GM23338 (cell line): Measurements from ENCODE around the gene TBL1XR1.

Experiments
- CREB1 ChIP-seq: fragments of 250-450 bp; sonication (Bioruptor Pico); IDR thresholded peaks from 2 replicates; pipeline ENCODE4 v1.5.0; 2020; ENCODE audit warnings: low read depth, mild to moderate bottlenecking, moderate library complexity
- CTCF ChIP-seq, 2 experiments: fragments of 200-600 bp in 1 of 2; sonication (generic) in 1 of 2; conservative IDR thresholded peaks; 2 replicates each; pipeline versions ENCODE4 v1.5.1 to v1.6.1; 2016 to 2017; ENCODE audit warnings: antibody characterized with exemption in 2 of 2, low read depth in 2 of 2, mild to moderate bottlenecking in 2 of 2, moderate library complexity in 1 of 2
- EZH2 ChIP-seq: fragments of 200-600 bp; sonication (generic); IDR thresholded peaks from one replicate; pipeline ENCODE4 v1.8.0; 2017; ENCODE audit warnings: antibody characterized with exemption, mild to moderate bottlenecking, low read depth; ENCODE audit not compliant: unreplicated experiment
- EZH2phosphoT487 ChIP-seq: fragments of 200-600 bp; sonication (generic); IDR thresholded peaks from one replicate; pipeline ENCODE4 v1.8.1; 2018; ENCODE audit warnings: antibody characterized with exemption; ENCODE audit not compliant: unreplicated experiment
- JUNB ChIP-seq: IDR thresholded peaks from one replicate; pipeline ENCODE4 v1.6.1; 2016; ENCODE audit warnings: antibody characterized with exemption; ENCODE audit not compliant: unreplicated experiment
- NANOG ChIP-seq: IDR thresholded peaks from 2 replicates; pipeline ENCODE4 v1.6.1; 2016; ENCODE audit warnings: antibody characterized with exemption, borderline replicate concordance
- POLR2AphosphoS5 ChIP-seq: IDR thresholded peaks from 2 replicates; pipeline ENCODE4 v1.6.1; 2016; ENCODE audit warnings: antibody characterized with exemption, low read depth
- REST ChIP-seq: IDR thresholded peaks from one replicate; pipeline ENCODE4 v1.6.1; 2018; ENCODE audit warnings: antibody characterized with exemption; ENCODE audit not compliant: unreplicated experiment
- ZNF114 ChIP-seq: fragments of 250-450 bp; sonication (Bioruptor Pico); IDR thresholded peaks from 2 replicates; pipeline ENCODE4 v1.5.0; 2020; ENCODE audit warnings: mild to moderate bottlenecking, moderate library complexity
- ZNF331 ChIP-seq: fragments of 250-450 bp; sonication (Bioruptor Pico); IDR thresholded peaks from 2 replicates; pipeline ENCODE4 v1.5.0; 2020; ENCODE audit warnings: low read depth, mild to moderate bottlenecking, moderate library complexity

- TF ChIP-seq CTCF (conservative IDR thresholded peaks at IDR 0.05; ENCODE audit: low read depth in 2 of 2) (no peak), EZH2 (no peak), POLR2AphosphoS5 (no peak), CREB1 (no peak), EZH2phosphoT487 (no peak), REST (no peak), JUNB (no peak), NANOG (no peak), ZNF331 (CRISPR knock-in tag) (no peak), ZNF114 (CRISPR knock-in tag) (no peak)
These were observed 100.7 kb downstream of the TBL1XR1 start for GRCh38 chr3:177096615-177097014.
